Measurements from ENCODE around the gene NAV1. TPM values are rescaled to one million over a fixed set of nuclear protein-coding genes. Genes with fewer than 3 reads are reported as not detected.

NAV1 gene
- total RNA-seq, 1 donor from 2014 or later: 1.3 TPM

- peak within 1 kb of the TSS; percentile 86 for H3K27ac Mint-ChIP-seq
These were observed 32.2 kb upstream of the NAV1 start, which contains the start of gene CSRP1 for GRCh38 chr1:201506557-201507359. Gene CSRP1, minus strand, starts transcription at chr1:201507123. Its CDS starts 10,820 bp downstream, at chr1:201496303.

DNA sequence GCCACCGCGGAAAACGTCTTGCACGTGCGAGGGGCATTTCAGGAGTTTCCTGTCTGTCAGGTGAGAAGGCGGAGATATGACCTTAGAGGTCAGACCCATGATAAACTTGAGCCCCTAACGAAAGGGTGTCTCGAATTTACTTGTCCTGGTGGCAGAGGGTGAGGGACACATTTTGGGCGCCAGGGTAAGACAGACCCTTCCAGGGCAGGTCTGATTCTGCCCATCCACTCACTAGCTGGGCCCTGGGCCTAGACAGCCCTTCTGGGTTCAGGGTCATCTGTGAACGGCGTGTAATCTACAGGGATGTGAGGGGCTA, 31.6 kb upstream of the NAV1 start:
- Mint-ChIP-seq H3K27ac (peak overlapping the region; percentile 80), H3K9me3 (no peaks in the 10 kb centered on the region), H3K27me3 (ENCODE audit: low read depth) (no peaks in the 10 kb centered on the region), H3K4me1 (ENCODE audit: low read depth) (peaks cover 30% of the 10 kb centered on the region), H3K4me3 (ENCODE audit: low read depth) (peak overlapping the region; percentile 73), H3K36me3 (ENCODE audit: low read depth) (no peaks in the 10 kb centered on the region)
- DNase-seq (ENCODE audit: low spot score): no peak
- intact Hi-C loops (cut with micrococcal nuclease): no loop called here

More at GRCh38 chr1:201506557-201507359, 32.2 kb upstream of the NAV1 start, which contains the start of gene CSRP1:
- intact Hi-C loops (cut with micrococcal nuclease): loop anchor here (1.0 kb wide), 1 partner anchor 24 kb away; no protein-coding TSS in a partner anchor
- Mint-ChIP-seq H3K27me3 (ENCODE audit: low read depth) (no peaks in the 10 kb centered on the region), H3K4me3 (ENCODE audit: low read depth) (peak within 1 kb of the TSS; percentile 88), H3K4me1 (ENCODE audit: low read depth) (peaks cover 29% of the 10 kb centered on the region), H3K36me3 (ENCODE audit: low read depth) (no peaks in the 10 kb centered on the region), H3K9me3 (no peaks in the 10 kb centered on the region)
- peak; percentile 77 for DNase-seq (ENCODE audit: low spot score)

DNA sequence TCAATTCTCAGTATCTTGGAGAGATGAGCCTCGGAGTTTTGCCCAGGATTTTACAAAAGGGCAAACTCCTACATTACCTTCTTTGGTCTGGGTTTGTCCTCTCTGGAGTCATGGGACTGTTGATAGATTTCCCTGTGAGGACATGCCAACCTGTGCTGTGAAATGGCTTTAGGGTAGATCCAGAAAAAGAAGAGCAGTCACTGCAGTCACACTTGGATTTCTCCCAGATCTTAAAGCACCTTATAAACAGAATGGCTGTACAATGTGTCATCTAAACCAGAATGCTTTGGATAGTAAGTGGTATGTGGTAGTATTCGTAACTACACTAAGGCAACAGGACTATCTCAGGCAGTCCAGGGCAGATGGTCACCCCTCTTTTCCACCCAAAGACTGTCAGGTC, 30.1 kb upstream of the NAV1 start:
- no peaks in the 10 kb centered on the region for H3K9me3 Mint-ChIP-seq
- H3K27me3 Mint-ChIP-seq (ENCODE audit: low read depth): no peaks in the 10 kb centered on the region
- H3K4me1 Mint-ChIP-seq (ENCODE audit: low read depth): peaks cover 29% of the 10 kb centered on the region
- H3K27ac Mint-ChIP-seq: no peak overlapping the region
- no peak overlapping the region for H3K4me3 Mint-ChIP-seq (ENCODE audit: low read depth)
- intact Hi-C loops (cut with micrococcal nuclease): no loop called here
- no peak for DNase-seq (ENCODE audit: low spot score)
- no peaks in the 10 kb centered on the region for H3K36me3 Mint-ChIP-seq (ENCODE audit: low read depth)

GRCh38 chr1:201509601-201510374, 29.1 kb upstream of the NAV1 start:
- Mint-ChIP-seq H3K36me3 (ENCODE audit: low read depth) (no peaks in the 10 kb centered on the region), H3K27ac (no peak overlapping the region), H3K4me3 (ENCODE audit: low read depth) (no peak overlapping the region), H3K4me1 (ENCODE audit: low read depth) (peaks cover 28% of the 10 kb centered on the region), H3K9me3 (no peaks in the 10 kb centered on the region), H3K27me3 (ENCODE audit: low read depth) (no peaks in the 10 kb centered on the region)
- intact Hi-C loops (cut with micrococcal nuclease): no loop called here
- DNase-seq (ENCODE audit: low spot score): no peak

DNA sequence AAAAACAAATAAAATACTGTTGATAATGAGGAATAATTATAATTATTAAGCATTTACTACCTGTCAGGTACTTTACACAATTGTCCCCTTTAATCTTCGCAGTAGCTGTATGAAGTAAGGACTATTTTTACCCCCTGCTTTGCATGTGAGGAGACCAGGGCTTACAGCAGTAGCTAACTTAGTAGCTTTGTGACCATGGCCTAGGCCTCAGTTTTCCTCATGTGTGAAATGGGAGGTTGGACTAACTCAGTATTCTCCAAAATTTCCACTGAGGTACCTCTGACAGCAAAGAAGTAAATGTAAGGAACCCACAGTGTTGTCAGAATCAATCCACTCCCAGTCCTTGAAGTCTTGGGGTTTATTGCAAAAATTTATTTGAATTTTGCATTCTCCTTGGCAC, 28.2 kb upstream of the NAV1 start:
- H3K36me3 Mint-ChIP-seq (ENCODE audit: low read depth): no peaks in the 10 kb centered on the region
- no peak overlapping the region for H3K27ac Mint-ChIP-seq
- H3K4me3 Mint-ChIP-seq (ENCODE audit: low read depth): no peak overlapping the region
- peaks cover 25% of the 10 kb centered on the region for H3K4me1 Mint-ChIP-seq (ENCODE audit: low read depth)
- no peaks in the 10 kb centered on the region for H3K9me3 Mint-ChIP-seq
- intact Hi-C loops (cut with micrococcal nuclease): no loop called here
- no peaks in the 10 kb centered on the region for H3K27me3 Mint-ChIP-seq (ENCODE audit: low read depth)
- no peak for DNase-seq (ENCODE audit: low spot score)

- intact Hi-C loops (cut with micrococcal nuclease): no loop called here
- DNase-seq (ENCODE audit: low spot score): no peak
- no peak overlapping the region for H3K4me3 Mint-ChIP-seq (ENCODE audit: low read depth)
- peaks cover 24% of the 10 kb centered on the region for H3K4me1 Mint-ChIP-seq (ENCODE audit: low read depth)
- no peaks in the 10 kb centered on the region for H3K27me3 Mint-ChIP-seq (ENCODE audit: low read depth)
- no peak overlapping the region for H3K27ac Mint-ChIP-seq
- H3K9me3 Mint-ChIP-seq: no peaks in the 10 kb centered on the region
- H3K36me3 Mint-ChIP-seq (ENCODE audit: low read depth): no peaks in the 10 kb centered on the region
These were observed 27.5 kb upstream of the NAV1 start for GRCh38 chr1:201511396-201511940.

- Mint-ChIP-seq H3K27me3 (ENCODE audit: low read depth) (no peaks in the 10 kb centered on the region), H3K27ac (no peak overlapping the region), H3K36me3 (ENCODE audit: low read depth) (no peaks in the 10 kb centered on the region), H3K4me3 (ENCODE audit: low read depth) (no peak overlapping the region), H3K9me3 (no peaks in the 10 kb centered on the region), H3K4me1 (ENCODE audit: low read depth) (peaks cover 24% of the 10 kb centered on the region)
- no peak for DNase-seq (ENCODE audit: low spot score)
- intact Hi-C loops (cut with micrococcal nuclease): no loop called here
These were observed 26.9 kb upstream of the NAV1 start for GRCh38 chr1:201511941-201512539.

- no peak for DNase-seq (ENCODE audit: low spot score)
- intact Hi-C loops (cut with micrococcal nuclease): loop anchor here (1.0 kb wide), 2 partner anchors 31 to 65 kb away; no protein-coding TSS in a partner anchor
- H3K27ac Mint-ChIP-seq: no peak overlapping the region
- no peaks in the 10 kb centered on the region for H3K36me3 Mint-ChIP-seq (ENCODE audit: low read depth)
- H3K9me3 Mint-ChIP-seq: no peaks in the 10 kb centered on the region
- H3K27me3 Mint-ChIP-seq (ENCODE audit: low read depth): no peaks in the 10 kb centered on the region
- H3K4me3 Mint-ChIP-seq (ENCODE audit: low read depth): no peak overlapping the region
- peaks cover 19% of the 10 kb centered on the region for H3K4me1 Mint-ChIP-seq (ENCODE audit: low read depth)
These were observed 25.3 kb upstream of the NAV1 start for GRCh38 chr1:201513498-201514243.

- no peak overlapping the region for H3K27ac Mint-ChIP-seq
- no peaks in the 10 kb centered on the region for H3K36me3 Mint-ChIP-seq (ENCODE audit: low read depth)
- intact Hi-C loops (cut with micrococcal nuclease): no loop called here
- no peak for DNase-seq (ENCODE audit: low spot score)
- no peak overlapping the region for H3K4me3 Mint-ChIP-seq (ENCODE audit: low read depth)
- peaks cover 16% of the 10 kb centered on the region for H3K4me1 Mint-ChIP-seq (ENCODE audit: low read depth)
- no peaks in the 10 kb centered on the region for H3K27me3 Mint-ChIP-seq (ENCODE audit: low read depth)
- H3K9me3 Mint-ChIP-seq: no peaks in the 10 kb centered on the region
These were observed 24.5 kb upstream of the NAV1 start for GRCh38 chr1:201514466-201514865.

GRCh38 chr1:201515062-201515750, 23.7 kb upstream of the NAV1 start:
- no peaks in the 10 kb centered on the region for H3K9me3 Mint-ChIP-seq
- H3K4me1 Mint-ChIP-seq (ENCODE audit: low read depth): peaks cover 12% of the 10 kb centered on the region

DNA sequence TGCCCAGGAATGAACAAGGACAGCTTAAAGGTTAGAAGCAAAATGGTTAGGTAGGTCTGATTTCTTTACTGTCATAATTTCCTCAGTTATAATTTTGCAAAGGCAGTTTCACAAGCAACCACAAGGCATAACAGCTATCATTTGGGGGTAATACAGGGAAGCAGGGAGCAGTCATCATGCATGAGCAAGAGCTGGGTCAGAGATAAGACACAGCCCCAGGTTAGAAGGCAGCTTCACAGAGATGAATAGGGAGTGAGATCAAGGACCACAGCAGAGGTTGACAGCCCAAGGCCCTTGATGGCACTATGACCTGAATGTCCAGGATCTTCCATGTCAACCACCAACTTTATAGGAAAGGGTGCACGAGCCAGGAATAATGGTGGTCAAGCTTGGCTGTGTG, 23.0 kb upstream of the NAV1 start:
- intact Hi-C loops (cut with micrococcal nuclease): no loop called here
- Mint-ChIP-seq H3K4me3 (ENCODE audit: low read depth) (no peak overlapping the region), H3K4me1 (ENCODE audit: low read depth) (peaks cover 12% of the 10 kb centered on the region), H3K9me3 (no peaks in the 10 kb centered on the region), H3K27ac (no peak overlapping the region), H3K27me3 (ENCODE audit: low read depth) (no peaks in the 10 kb centered on the region), H3K36me3 (ENCODE audit: low read depth) (no peaks in the 10 kb centered on the region)
- DNase-seq (ENCODE audit: low spot score): no peak

More at GRCh38 chr1:201515062-201515750, 23.7 kb upstream of the NAV1 start:
- Mint-ChIP-seq H3K4me3 (ENCODE audit: low read depth) (no peak overlapping the region), H3K27me3 (ENCODE audit: low read depth) (no peaks in the 10 kb centered on the region), H3K27ac (no peak overlapping the region), H3K36me3 (ENCODE audit: low read depth) (no peaks in the 10 kb centered on the region)
- intact Hi-C loops (cut with micrococcal nuclease): no loop called here
- no peak for DNase-seq (ENCODE audit: low spot score)
